HG03103 (cell line): ENCODE data around the gene ITPR2.

Source experiments
- ATAC-seq: cut with Tn5 transposase; IDR thresholded peaks from one replicate; pipeline ENCODE4 v1.9.1; 2021; ENCODE audit warnings: low read depth; ENCODE audit not compliant: unreplicated experiment

ITPR2 gene

GRCh38 chr12:26379777-26380467 lies 453.1 kb downstream of the ITPR2 start:
- no peak for ATAC-seq

- no peak for ATAC-seq
Measured at GRCh38 chr12:26378711-26379110, 454.3 kb downstream of the ITPR2 start.

GRCh38 chr12:26374934-26375680 lies 457.9 kb downstream of the ITPR2 start:
- ATAC-seq, result no peak

GRCh38 chr12:26373606-26374495 lies 459.1 kb downstream of the ITPR2 start:
- no peak for ATAC-seq

GRCh38 chr12:26372866-26373265 lies 460.1 kb downstream of the ITPR2 start:
- no peak for ATAC-seq

GRCh38 chr12:26370098-26370497 lies 462.9 kb downstream of the ITPR2 start:
- ATAC-seq, result no peak

GRCh38 chr12:26369588-26369987 lies 463.4 kb downstream of the ITPR2 start:
- ATAC-seq, result no peak

- ATAC-seq, result no peak
Measured at GRCh38 chr12:26367991-26368730, 464.8 kb downstream of the ITPR2 start.

- no peak for ATAC-seq
Measured at GRCh38 chr12:26361964-26362363, 471.0 kb downstream of the ITPR2 start.

GRCh38 chr12:26360062-26360461 lies 472.9 kb downstream of the ITPR2 start:
- no peak for ATAC-seq

GRCh38 chr12:26359576-26359975 lies 473.4 kb downstream of the ITPR2 start:
- no peak for ATAC-seq

GRCh38 chr12:26358651-26359050 lies 474.3 kb downstream of the ITPR2 start:
- no peak for ATAC-seq

GRCh38 chr12:26347300-26347699 lies 485.7 kb downstream of the ITPR2 start:
- no peak for ATAC-seq

- ATAC-seq, result no peak
Measured at GRCh38 chr12:26346736-26347135, 486.3 kb downstream of the ITPR2 start.

GRCh38 chr12:26345471-26346003 lies 487.5 kb downstream of the ITPR2 start:
- no peak for ATAC-seq

- no peak for ATAC-seq
Measured at GRCh38 chr12:26341491-26341890, 491.5 kb downstream of the ITPR2 start.

GRCh38 chr12:26340649-26341048 lies 492.3 kb downstream of the ITPR2 start:
- peak; percentile 74 for ATAC-seq

GRCh38 chr12:26339976-26340375 lies 493.0 kb downstream of the ITPR2 start:
- ATAC-seq, result no peak

GRCh38 chr12:26338586-26339572 lies 494.1 kb downstream of the ITPR2 start:
- ATAC-seq, result no peak
